ENCODE measurements around the gene CDH23.

Gene CDH23

DNA sequence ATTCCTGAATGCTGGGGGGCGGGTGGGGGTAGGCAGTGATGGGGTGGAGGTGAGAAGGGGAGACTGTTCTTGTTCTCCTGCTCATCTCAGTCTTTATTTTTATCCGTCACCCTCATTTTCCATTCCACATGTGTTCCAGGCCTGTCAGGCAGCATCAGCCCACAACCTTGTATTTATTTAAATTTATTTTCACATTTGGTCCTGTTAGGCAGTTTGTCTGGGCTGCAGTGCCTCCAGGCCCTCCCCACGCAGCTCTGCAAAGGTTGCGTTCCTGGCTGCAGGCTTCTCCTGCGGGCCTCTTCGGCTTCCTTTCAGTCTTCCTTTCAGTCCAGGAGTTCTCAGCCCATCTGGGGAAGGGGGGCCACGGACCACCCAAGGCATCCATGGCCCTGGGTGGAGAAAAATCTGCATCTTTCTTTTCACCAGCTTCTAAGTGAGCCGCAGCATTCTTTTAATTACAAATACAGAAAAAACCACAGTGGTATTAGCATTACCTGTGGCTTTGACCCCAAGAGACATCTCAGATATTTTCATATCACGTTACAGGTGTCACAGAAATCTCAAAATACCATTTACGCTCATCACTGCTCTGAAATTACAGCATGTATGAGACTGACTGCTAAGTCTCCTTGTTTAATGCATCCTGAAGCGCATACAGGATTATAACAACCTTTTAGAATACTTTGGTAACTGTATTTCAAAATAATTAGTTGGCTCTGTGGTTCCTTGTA is 228.9 kb downstream of the CDH23 start:
- H3K4me2 ChIP-seq (ENCODE audit: low read length) = no peak overlapping the region

GRCh38 chr10:71627230-71627939 is 230.7 kb downstream of the CDH23 start:
- Histone ChIP-seq H3K27me3 (ENCODE audit: control insufficient read depth, low read length) (no peaks in the 10 kb centered on the region; the same call in 1 of the 2 replicates), H3K4me2 (ENCODE audit: low read length) (no peak overlapping the region), H3K79me2 (ENCODE audit: control insufficient read depth, low read length) (no peaks in the 10 kb centered on the region), H3K27ac (ENCODE audit: low read depth, low read length) (no peak overlapping the region), H4K20me1 (ENCODE audit: control insufficient read depth, insufficient read depth, low read depth, low read length) (no peaks in the 10 kb centered on the region), H3K9me3 (ENCODE audit: control insufficient read depth, insufficient read depth, low read length) (no peaks in the 10 kb centered on the region), H3F3A (ENCODE audit: control insufficient read depth, insufficient read depth) (no peaks in the 10 kb centered on the region), H3K4me1 (ENCODE audit: control insufficient read depth, low read length) (peaks cover 9% of the 10 kb centered on the region), H3K4me3 (ENCODE audit: low read length) (no peak overlapping the region), H3K9me2 (replicated peaks; ENCODE audit: control insufficient read depth, low read length) (no peaks in the 10 kb centered on the region), H3K36me3 (ENCODE audit: control insufficient read depth, low read length) (no peaks in the 10 kb centered on the region)
- no peak for TF ChIP-seq CTCF (IDR thresholded peaks at IDR 0.05; ENCODE audit: low read depth, low read length, poor library complexity, severe bottlenecking)
- no peak for TF ChIP-seq EZH2phosphoT487 (IDR thresholded peaks at IDR 0.05; ENCODE audit: borderline replicate concordance, low read length)

More for the DNA sequence above, 228.9 kb downstream of the CDH23 start:
- Histone ChIP-seq H3K4me3 (ENCODE audit: low read length) (no peak overlapping the region), H3K9me2 (replicated peaks; ENCODE audit: control insufficient read depth, low read length) (no peaks in the 10 kb centered on the region), H3K4me1 (ENCODE audit: control insufficient read depth, low read length) (peaks cover 23% of the 10 kb centered on the region), H3K27ac (ENCODE audit: low read depth, low read length) (no peak overlapping the region), H3K9me3 (ENCODE audit: control insufficient read depth, insufficient read depth, low read length) (no peaks in the 10 kb centered on the region), H4K20me1 (ENCODE audit: control insufficient read depth, insufficient read depth, low read depth, low read length) (no peaks in the 10 kb centered on the region), H3K79me2 (ENCODE audit: control insufficient read depth, low read length) (no peaks in the 10 kb centered on the region), H3K27me3 (ENCODE audit: control insufficient read depth, low read length) (no peaks in the 10 kb centered on the region), H3K36me3 (ENCODE audit: control insufficient read depth, low read length) (no peaks in the 10 kb centered on the region), H3F3A (ENCODE audit: control insufficient read depth, insufficient read depth) (no peaks in the 10 kb centered on the region)
- no peak for TF ChIP-seq EZH2phosphoT487 (IDR thresholded peaks at IDR 0.05; ENCODE audit: borderline replicate concordance, low read length)
- TF ChIP-seq CTCF (IDR thresholded peaks at IDR 0.05; ENCODE audit: low read depth, low read length, poor library complexity, severe bottlenecking) = no peak

DNA sequence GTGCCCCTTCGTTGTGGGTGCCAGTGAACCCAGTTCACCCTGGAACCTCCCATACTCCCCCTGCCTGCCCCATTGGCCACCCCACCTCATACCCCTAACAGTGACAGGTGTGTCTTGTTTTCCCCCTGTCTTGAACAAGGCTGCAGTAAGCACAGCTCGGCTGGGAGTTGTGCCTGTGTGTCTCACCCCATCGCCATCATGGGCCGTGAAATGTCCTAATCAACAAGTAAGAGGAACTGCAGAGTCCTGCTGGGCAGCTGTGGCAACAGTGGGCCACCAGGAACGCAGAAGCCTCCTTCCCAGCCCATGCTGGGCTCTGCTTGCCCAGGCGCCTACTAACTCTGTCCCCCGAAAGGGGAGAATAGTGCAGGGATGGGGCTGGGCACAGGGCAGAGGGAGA is 231.2 kb downstream of the CDH23 start:
- Histone ChIP-seq H3K36me3 (ENCODE audit: control insufficient read depth, low read length) (no peaks in the 10 kb centered on the region), H3K4me3 (ENCODE audit: low read length) (no peak overlapping the region), H3K4me1 (ENCODE audit: control insufficient read depth, low read length) (peaks cover 8% of the 10 kb centered on the region; the same call in 1 of the 2 replicates), H3K9me2 (replicated peaks; ENCODE audit: control insufficient read depth, low read length) (no peaks in the 10 kb centered on the region), H3K9me3 (ENCODE audit: control insufficient read depth, insufficient read depth, low read length) (no peaks in the 10 kb centered on the region), H3K27me3 (ENCODE audit: control insufficient read depth, low read length) (no peaks in the 10 kb centered on the region; the same call in 1 of the 2 replicates), H3F3A (ENCODE audit: control insufficient read depth, insufficient read depth) (no peaks in the 10 kb centered on the region), H4K20me1 (ENCODE audit: control insufficient read depth, insufficient read depth, low read depth, low read length) (no peaks in the 10 kb centered on the region), H3K4me2 (ENCODE audit: low read length) (no peak overlapping the region), H3K27ac (ENCODE audit: low read depth, low read length) (no peak overlapping the region), H3K79me2 (ENCODE audit: control insufficient read depth, low read length) (no peaks in the 10 kb centered on the region)
- TF ChIP-seq EZH2phosphoT487 (IDR thresholded peaks at IDR 0.05; ENCODE audit: borderline replicate concordance, low read length) (no peak), CTCF (IDR thresholded peaks at IDR 0.05; ENCODE audit: low read depth, low read length, poor library complexity, severe bottlenecking) (no peak)
